Muscle of leg (tissue), 11 donors: Measurements from ENCODE around the gene ZNF653. TPM values are rescaled to one million over a fixed set of nuclear protein-coding genes. Genes with fewer than 3 reads are reported as not detected.

Experiments used
- DNase-seq: peaks from one replicate; pipeline ENCODE4 v3.0.0; 2013
- H3K27ac ChIP-seq: one replicate; pipeline ENCODE4 v1.5.1; 2013; ENCODE audit warnings: mild to moderate bottlenecking, low read length, control low read depth
- H3K27me3 ChIP-seq: one replicate; pipeline ENCODE4 v1.6.1; 2013; ENCODE audit warnings: low read length; ENCODE audit not compliant: control insufficient read depth, insufficient read depth
- H3K36me3 ChIP-seq: one replicate; pipeline ENCODE4 v1.6.1; 2013; ENCODE audit warnings: low read length; ENCODE audit not compliant: control insufficient read depth, insufficient read depth
- H3K4me1 ChIP-seq: one replicate; pipeline ENCODE4 v1.6.1; 2013; ENCODE audit warnings: low read length; ENCODE audit not compliant: control insufficient read depth, insufficient read depth
- H3K4me3 ChIP-seq: one replicate; pipeline ENCODE4 v1.5.1; 2013; ENCODE audit warnings: low read length, control low read depth
- H3K9me3 ChIP-seq: replicated peaks from 2 replicates; pipeline ENCODE4 v1.6.1; 2013; ENCODE audit warnings: low read depth, low read length; ENCODE audit not compliant: control insufficient read depth
- WGBS: methylation state at CpG from one replicate; pipeline ENCODE4 v1.1.5; 2013; ENCODE audit warnings: missing lambda C conversion rate; ENCODE audit not compliant: insufficient coverage; 5-methylcytosine and 5-hydroxymethylcytosine counted together
- polyA plus RNA-seq, 8 donors: library from polyadenylated mRNA; unstranded; fragments of 120-200 nt; gene quantifications; one replicate each; pipeline versions ENCODE4 v1.2.1 to v1.2.3, GENCODE V29; 2013; ENCODE audit warnings: inconsistent platforms in 1 of 8, low replicate concordance in 1 of 8; ENCODE audit not compliant: insufficient read length in 8 of 8, insufficient read depth in 1 of 8
- total RNA-seq: library from RNA; stranded (reverse); fragments of 120-200 nt; gene quantifications from one replicate; pipeline ENCODE4 v1.2.4, GENCODE V29; 2013

ZNF653 gene
- total and polyA plus RNA-seq, 9 donors = 3.4 to 8.3 (median 5.8) TPM

DNA sequence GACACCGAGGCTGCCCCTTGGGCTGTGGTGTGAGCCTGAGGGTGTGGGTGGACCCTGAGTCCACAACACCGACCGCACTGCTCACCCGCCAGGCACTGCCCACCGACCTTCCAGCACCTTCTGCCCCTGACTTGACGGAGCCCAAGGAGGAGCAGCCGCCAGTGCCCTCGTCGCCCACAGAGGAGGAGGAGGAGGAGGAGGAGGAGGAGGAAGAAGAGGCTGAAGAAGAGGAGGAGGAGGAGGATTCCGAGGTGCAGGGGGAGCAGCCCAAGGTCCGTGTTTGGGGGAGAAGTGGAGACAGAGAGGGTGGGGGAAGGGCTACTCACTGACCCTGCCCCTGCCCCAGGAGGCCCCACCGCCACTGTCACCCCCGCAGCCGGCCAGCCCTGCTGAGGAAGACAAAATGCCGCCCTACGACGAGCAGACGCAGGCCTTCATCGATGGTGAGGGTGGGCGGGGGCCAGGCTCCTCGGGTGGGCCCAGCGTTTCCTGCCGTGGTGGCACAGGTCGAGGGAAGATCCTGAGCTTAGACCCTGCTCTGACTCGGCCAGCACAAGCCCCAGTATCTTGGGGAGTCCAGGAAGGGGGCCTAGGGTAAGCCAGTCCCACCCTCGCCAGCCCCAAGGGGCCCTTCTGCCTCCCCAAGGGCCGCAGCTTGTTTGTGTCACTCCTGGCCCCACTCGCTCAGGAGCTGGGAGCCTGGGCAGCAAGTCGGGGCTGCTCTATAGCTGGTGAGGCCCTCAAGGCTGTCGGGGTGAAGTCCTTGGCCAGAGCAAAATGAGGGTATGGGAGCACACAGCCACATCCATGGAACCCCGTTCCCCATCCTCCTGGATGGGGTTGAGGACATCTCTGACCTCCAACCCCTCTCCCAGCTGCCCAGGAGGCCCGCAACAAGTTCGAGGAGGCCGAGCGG is 58.0 kb downstream of the ZNF653 start:
- DNase-seq = no peak
- Histone ChIP-seq H3K9me3 (no peaks in the 10 kb centered on the region), H3K27ac (no peak overlapping the region), H3K36me3 (peaks cover 66% of the 10 kb centered on the region), H3K4me3 (no peak overlapping the region), H3K27me3 (no peaks in the 10 kb centered on the region), H3K4me1 (peaks cover 6% of the 10 kb centered on the region)
- WGBS = 86% methylated on average over 24 of the region's 35 CpGs

DNA sequence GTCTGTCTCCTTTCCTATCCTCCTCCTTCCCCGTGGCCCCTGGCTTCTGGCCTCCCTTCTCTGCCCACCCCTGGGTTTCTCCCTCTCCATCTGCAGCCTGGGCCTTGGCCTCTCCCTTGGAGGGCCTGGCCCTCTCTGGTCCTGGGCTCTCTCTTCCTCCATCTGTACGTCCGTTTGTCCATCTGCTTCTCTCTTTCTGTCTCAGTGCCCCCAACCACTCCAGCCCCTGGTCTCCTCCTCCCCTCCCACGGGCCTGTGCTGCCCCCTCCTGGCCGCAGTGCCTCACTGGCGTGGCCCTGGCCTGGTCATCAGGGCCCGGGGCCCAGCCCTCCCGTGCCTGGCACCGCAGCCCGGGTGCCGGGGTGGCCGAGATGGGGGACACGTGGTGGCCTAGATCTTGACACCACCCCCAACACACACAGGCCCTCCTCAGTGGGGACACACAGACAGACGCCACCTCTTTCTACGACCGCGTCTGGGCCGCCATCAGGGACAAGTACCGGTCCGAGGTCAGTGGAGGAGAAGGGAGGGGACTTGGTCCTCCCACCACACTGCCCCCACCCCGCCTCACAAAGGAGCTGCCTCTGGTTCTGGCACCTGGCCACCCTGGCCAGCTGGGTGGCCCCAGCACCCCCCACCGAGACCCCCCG is 58.9 kb downstream of the ZNF653 start:
- Histone ChIP-seq H3K27me3 (no peaks in the 10 kb centered on the region), H3K4me1 (peaks cover 4% of the 10 kb centered on the region), H3K36me3 (peaks cover 74% of the 10 kb centered on the region), H3K9me3 (no peaks in the 10 kb centered on the region), H3K4me3 (no peak overlapping the region), H3K27ac (no peak overlapping the region)
- 43% methylated on average over 9 of the region's 23 CpGs for WGBS
- DNase-seq = peak; percentile 28

- Histone ChIP-seq H3K36me3 (peaks cover 79% of the 10 kb centered on the region), H3K4me1 (no peaks in the 10 kb centered on the region), H3K9me3 (no peaks in the 10 kb centered on the region), H3K4me3 (no peak overlapping the region), H3K27ac (no peak overlapping the region), H3K27me3 (no peaks in the 10 kb centered on the region)
- WGBS = 81% methylated on average over 14 of the region's 14 CpGs
- DNase-seq = no peak
Measured at GRCh38 chr19:11446271-11446651, 59.4 kb downstream of the ZNF653 start.

DNA sequence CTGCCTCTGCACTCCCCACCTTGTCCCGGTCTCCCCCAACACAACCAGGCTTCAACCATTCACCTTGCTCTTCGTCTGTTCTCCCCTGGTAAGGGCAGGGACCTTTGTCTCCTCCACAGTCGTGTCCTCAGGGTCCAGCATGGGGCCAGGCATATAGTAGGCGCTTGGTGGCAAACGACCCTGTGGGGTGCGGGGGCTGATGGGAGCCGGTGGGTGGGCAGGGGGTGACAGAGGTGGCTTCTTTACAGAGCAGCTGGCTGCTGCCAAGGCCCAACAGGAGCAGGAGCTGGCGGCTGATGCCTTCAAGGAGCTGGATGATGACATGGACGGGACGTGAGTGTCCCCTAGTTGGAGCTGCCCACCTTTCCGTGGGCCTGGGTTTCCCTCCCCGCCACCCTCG is 60.5 kb downstream of the ZNF653 start:
- peaks cover 80% of the 10 kb centered on the region for H3K36me3 ChIP-seq
- H3K9me3 ChIP-seq = no peaks in the 10 kb centered on the region
- no peaks in the 10 kb centered on the region for H3K27me3 ChIP-seq
- no peak overlapping the region for H3K27ac ChIP-seq
- no peak for DNase-seq
- WGBS = 89% methylated on average over 12 of the region's 13 CpGs
- no peak overlapping the region for H3K4me3 ChIP-seq
- no peaks in the 10 kb centered on the region for H3K4me1 ChIP-seq

- no peak overlapping the region for H3K27ac ChIP-seq
- no peak for DNase-seq
- peaks cover 82% of the 10 kb centered on the region for H3K36me3 ChIP-seq
- 75% methylated on average over 5 of the region's 5 CpGs for WGBS
- H3K4me1 ChIP-seq = no peaks in the 10 kb centered on the region
- H3K4me3 ChIP-seq = no peak overlapping the region
- H3K9me3 ChIP-seq = no peaks in the 10 kb centered on the region
- H3K27me3 ChIP-seq = no peaks in the 10 kb centered on the region
Measured at GRCh38 chr19:11444059-11444458, 61.6 kb downstream of the ZNF653 start.

DNA sequence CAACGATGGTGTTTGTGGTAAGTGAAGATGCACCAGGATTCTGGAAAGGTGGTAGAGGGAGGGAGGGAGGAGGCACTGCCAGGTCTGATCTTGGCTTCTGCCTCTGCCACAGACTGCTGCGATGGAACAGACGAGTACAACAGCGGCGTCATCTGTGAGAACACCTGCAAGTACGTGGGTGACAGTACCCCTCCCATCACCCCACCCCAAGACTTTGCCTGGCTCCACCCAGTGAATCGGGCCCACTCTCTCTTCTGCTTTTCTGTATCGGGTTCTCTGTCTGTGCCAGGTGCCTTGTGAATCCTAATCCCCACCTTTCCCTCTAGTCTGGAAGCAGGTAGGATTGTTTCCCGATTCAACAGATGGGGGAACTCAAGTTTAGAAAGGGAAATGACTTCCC is 67.7 kb downstream of the ZNF653 start:
- 93% methylated on average over 5 of the region's 9 CpGs for WGBS
- H3K36me3 ChIP-seq = peaks cover 52% of the 10 kb centered on the region

DNA sequence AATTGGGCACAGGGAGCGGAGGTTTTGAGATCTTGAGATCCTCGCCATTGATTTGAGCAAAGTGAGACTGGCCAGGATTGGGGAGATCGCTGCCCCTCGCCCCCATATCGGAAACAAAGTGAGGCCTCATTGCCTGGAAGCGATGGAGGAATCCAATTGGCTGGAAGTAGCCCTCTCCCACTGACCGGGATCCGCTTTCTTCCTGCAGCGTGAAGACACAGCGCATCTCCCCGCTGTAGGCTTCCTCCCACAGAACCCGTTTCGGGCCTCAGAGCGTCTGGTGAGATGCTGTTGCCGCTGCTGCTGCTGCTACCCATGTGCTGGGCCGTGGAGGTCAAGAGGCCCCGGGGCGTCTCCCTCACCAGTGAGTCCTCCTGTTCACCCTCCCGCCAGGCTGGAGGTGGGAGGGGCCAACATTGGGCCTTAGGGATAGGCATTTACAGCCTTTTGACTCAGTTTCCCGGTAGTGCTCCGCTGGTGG is 69.8 kb downstream of the ZNF653 start:
- peak overlapping the region; percentile 84 for H3K27ac ChIP-seq
- 0% methylated on average over 14 of the region's 21 CpGs for WGBS
- H3K9me3 ChIP-seq = no peaks in the 10 kb centered on the region

More for the DNA sequence above, 67.7 kb downstream of the ZNF653 start:
- no peak overlapping the region for H3K27ac ChIP-seq
- H3K9me3 ChIP-seq = no peaks in the 10 kb centered on the region
- no peak overlapping the region for H3K4me3 ChIP-seq
- no peaks in the 10 kb centered on the region for H3K27me3 ChIP-seq
- no peak for DNase-seq
- H3K4me1 ChIP-seq = peaks cover 14% of the 10 kb centered on the region

DNA sequence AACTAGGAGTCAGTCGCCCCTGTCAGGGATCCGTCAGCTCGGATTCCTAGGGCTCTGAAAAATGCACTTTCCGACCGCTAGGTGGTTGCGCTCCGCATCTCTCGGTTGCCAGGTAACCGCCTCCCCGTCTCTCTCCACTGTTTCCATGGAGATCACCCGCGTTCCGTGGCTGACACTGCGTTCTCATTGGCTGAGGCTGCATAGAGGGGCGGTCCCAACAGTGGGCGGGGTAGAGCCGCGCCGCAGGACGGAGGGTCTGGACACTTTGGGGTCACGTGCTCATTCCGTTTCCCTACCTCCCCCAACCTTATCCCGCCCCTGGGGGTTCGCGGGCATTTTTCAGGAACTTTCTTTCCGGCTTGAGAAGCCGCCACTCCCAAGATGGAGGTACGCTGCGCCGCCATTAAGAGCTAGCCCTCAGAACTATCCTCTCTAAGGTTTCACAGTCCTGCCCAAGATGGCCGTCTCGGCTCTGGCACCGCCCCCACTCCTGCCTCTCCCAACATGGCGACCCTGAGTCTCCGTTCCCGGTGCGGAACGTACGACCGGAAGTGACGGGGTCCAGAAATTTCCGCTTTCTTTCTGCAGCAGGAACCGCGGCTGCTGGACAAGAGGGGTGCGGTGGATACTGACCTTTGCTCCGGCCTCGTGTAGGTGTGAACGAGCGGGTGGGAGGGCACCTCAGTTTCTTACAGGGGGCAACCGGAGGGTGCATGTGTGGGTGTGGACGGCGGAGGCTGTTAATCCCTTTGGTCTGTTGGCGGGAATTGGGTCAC is 70.4 kb downstream of the ZNF653 start, which contains the start of the genes ODAD3 and PRKCSH:
ODAD3 (minus strand) TSS at position 65 of the 776 bp plus-strand sequence. CDS start 105 bp downstream, outside the sequence.
PRKCSH (plus strand) TSS at position 579 of the 776 bp plus-strand sequence. CDS start 483 bp downstream, outside the sequence.
- Histone ChIP-seq H3K27me3 (no peaks in the 10 kb centered on the region), H3K4me1 (peaks cover 14% of the 10 kb centered on the region), H3K4me3 (peak within 1 kb of the TSS; percentile 85), H3K36me3 (peaks cover 29% of the 10 kb centered on the region), H3K9me3 (no peaks in the 10 kb centered on the region), H3K27ac (peak within 1 kb of the TSS; percentile 84)
- 0% methylated on average over 33 of the region's 53 CpGs for WGBS
- peak; percentile 100 for DNase-seq

More for the DNA sequence above, 69.8 kb downstream of the ZNF653 start:
- Histone ChIP-seq H3K4me3 (peak overlapping the region; percentile 85), H3K36me3 (peaks cover 31% of the 10 kb centered on the region), H3K27me3 (no peaks in the 10 kb centered on the region), H3K4me1 (peaks cover 14% of the 10 kb centered on the region)
- peak; percentile 38 for DNase-seq

GRCh38 chr19:11434703-11435056 is 71.0 kb downstream of the ZNF653 start:
- Histone ChIP-seq H3K4me1 (peaks cover 14% of the 10 kb centered on the region), H3K4me3 (peak overlapping the region; percentile 85), H3K27me3 (no peaks in the 10 kb centered on the region), H3K27ac (peak overlapping the region; percentile 84), H3K36me3 (peaks cover 25% of the 10 kb centered on the region), H3K9me3 (no peaks in the 10 kb centered on the region)
- WGBS = 2% methylated on average over 7 of the region's 9 CpGs
- no peak for DNase-seq
